Measurements from ENCODE around the gene RNFT2. TPM values are rescaled to one million over a fixed set of nuclear protein-coding genes. Genes with fewer than 3 reads are reported as not detected.

Gene RNFT2
- total RNA-seq, 1 experiment from 2014 or later = 34.9 TPM

DNA sequence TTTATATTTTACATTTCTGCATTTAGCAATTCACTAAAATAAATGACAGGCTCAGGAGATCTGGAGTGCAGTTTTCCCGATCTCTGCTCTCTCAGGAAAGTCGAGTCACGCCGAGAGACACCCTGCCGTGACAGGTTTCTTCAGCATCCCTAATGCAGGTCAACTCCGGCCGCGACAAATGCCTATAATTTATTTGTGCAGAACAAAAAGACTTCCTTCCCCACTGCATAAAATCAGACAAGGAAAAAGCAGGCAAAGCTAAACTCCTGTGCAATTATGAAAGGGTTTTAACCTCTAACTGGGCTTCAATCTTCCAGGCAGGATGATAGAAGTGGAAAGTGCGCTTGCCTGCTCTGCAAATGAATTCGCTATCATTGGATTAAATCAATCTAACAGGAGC is 28.3 kb upstream of the RNFT2 start:
- ATAC-seq (no peak), DNase-seq (ENCODE audit: low read depth, low spot score) (no peak)
- Histone ChIP-seq H3K4me3 (replicated peaks in 1 of 2; ENCODE audit: low read depth in 1 of 2, low read length in 2 of 2) (no peak overlapping the region), H3K4me1 (ENCODE audit: control insufficient read depth in 1 of 2, insufficient read depth in 2 of 2, low read length in 2 of 2) (peaks cover 0 to 12% of the 10 kb centered on the region in 2 experiments; a peak in 3 of 4 replicates), H3K9ac (ENCODE audit: low read length) (no peak overlapping the region), H3K27ac (ENCODE audit: low read depth, low read length) (no peak overlapping the region), H2AFZ (ENCODE audit: low read depth, low read length, poor library complexity, severe bottlenecking) (no peak overlapping the region), H3K27me3 (ENCODE audit: insufficient read depth, low read length) (no peaks in the 10 kb centered on the region), H3K4me2 (ENCODE audit: low read length) (no peak overlapping the region), H3K36me3 (ENCODE audit: control insufficient read depth in 1 of 2, insufficient read depth in 2 of 2, low read length in 2 of 2) (no peaks in the 10 kb centered on the region), H3K79me2 (ENCODE audit: insufficient read depth, low read length) (no peaks in the 10 kb centered on the region), H3K9me3 (ENCODE audit: control insufficient read depth in 1 of 2, insufficient read depth in 1 of 2, low read depth in 1 of 2, low read length in 2 of 2) (no peaks in the 10 kb centered on the region), H3K9me2 (ENCODE audit: insufficient read depth) (no peaks in the 10 kb centered on the region), H4K20me1 (ENCODE audit: insufficient read depth) (no peaks in the 10 kb centered on the region)
- TF ChIP-seq JUND (IDR thresholded peaks at IDR 0.05) = no peak
- TF ChIP-seq, protein P1, sequence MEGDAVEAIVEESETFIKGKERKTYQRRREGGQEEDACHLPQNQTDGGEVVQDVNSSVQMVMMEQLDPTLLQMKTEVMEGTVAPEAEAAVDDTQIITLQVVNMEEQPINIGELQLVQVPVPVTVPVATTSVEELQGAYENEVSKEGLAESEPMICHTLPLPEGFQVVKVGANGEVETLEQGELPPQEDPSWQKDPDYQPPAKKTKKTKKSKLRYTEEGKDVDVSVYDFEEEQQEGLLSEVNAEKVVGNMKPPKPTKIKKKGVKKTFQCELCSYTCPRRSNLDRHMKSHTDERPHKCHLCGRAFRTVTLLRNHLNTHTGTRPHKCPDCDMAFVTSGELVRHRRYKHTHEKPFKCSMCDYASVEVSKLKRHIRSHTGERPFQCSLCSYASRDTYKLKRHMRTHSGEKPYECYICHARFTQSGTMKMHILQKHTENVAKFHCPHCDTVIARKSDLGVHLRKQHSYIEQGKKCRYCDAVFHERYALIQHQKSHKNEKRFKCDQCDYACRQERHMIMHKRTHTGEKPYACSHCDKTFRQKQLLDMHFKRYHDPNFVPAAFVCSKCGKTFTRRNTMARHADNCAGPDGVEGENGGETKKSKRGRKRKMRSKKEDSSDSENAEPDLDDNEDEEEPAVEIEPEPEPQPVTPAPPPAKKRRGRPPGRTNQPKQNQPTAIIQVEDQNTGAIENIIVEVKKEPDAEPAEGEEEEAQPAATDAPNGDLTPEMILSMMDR (IDR thresholded peaks at IDR 0.05 in 2 of 3, conservative IDR thresholded peaks at IDR 0.05 in 1 of 3; ENCODE audit: borderline replicate concordance in 1 of 3, insufficient read depth in 1 of 3, low read depth in 2 of 3, low read length in 2 of 3) = no peak
- no peak for TF ChIP-seq POLR2AphosphoS5 (IDR thresholded peaks at IDR 0.05; ENCODE audit: low read depth, low read length)
- TF ChIP-seq FOSL1 (IDR thresholded peaks at IDR 0.05; ENCODE audit: low read depth) = no peak
- TF ChIP-seq TCF7L2 (IDR thresholded peaks at IDR 0.05; ENCODE audit: borderline replicate concordance, extremely low read depth, insufficient read depth, insufficient read length) = no peak
- TF ChIP-seq, protein P2, sequence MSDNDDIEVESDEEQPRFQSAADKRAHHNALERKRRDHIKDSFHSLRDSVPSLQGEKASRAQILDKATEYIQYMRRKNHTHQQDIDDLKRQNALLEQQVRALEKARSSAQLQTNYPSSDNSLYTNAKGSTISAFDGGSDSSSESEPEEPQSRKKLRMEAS (IDR thresholded peaks at IDR 0.05) = no peak
- no peak for TF ChIP-seq RAD21 (IDR thresholded peaks at IDR 0.05; ENCODE audit: low read depth)
- TF ChIP-seq ZFX (IDR thresholded peaks at IDR 0.05) = no peak
- TF ChIP-seq ZNF274 (IDR thresholded peaks at IDR 0.05; ENCODE audit: low read depth, low read length) = no peak
- no peak for TF ChIP-seq SRF (IDR thresholded peaks at IDR 0.05; ENCODE audit: low read depth)
- TF ChIP-seq CEBPB (IDR thresholded peaks at IDR 0.05; ENCODE audit: low read depth) = no peak
- TF ChIP-seq, protein P3, sequence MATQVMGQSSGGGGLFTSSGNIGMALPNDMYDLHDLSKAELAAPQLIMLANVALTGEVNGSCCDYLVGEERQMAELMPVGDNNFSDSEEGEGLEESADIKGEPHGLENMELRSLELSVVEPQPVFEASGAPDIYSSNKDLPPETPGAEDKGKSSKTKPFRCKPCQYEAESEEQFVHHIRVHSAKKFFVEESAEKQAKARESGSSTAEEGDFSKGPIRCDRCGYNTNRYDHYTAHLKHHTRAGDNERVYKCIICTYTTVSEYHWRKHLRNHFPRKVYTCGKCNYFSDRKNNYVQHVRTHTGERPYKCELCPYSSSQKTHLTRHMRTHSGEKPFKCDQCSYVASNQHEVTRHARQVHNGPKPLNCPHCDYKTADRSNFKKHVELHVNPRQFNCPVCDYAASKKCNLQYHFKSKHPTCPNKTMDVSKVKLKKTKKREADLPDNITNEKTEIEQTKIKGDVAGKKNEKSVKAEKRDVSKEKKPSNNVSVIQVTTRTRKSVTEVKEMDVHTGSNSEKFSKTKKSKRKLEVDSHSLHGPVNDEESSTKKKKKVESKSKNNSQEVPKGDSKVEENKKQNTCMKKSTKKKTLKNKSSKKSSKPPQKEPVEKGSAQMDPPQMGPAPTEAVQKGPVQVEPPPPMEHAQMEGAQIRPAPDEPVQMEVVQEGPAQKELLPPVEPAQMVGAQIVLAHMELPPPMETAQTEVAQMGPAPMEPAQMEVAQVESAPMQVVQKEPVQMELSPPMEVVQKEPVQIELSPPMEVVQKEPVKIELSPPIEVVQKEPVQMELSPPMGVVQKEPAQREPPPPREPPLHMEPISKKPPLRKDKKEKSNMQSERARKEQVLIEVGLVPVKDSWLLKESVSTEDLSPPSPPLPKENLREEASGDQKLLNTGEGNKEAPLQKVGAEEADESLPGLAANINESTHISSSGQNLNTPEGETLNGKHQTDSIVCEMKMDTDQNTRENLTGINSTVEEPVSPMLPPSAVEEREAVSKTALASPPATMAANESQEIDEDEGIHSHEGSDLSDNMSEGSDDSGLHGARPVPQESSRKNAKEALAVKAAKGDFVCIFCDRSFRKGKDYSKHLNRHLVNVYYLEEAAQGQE (IDR thresholded peaks at IDR 0.05; ENCODE audit: low read depth) = no peak
- no peak for TF ChIP-seq POLR2A (IDR thresholded peaks at IDR 0.05; ENCODE audit: borderline replicate concordance, extremely low read depth, insufficient read depth, insufficient read length)
- POLR2A ChIA-PET = interaction anchor here (1.5 kb wide), 1 partner anchor 11 kb away, joined by 3 read pairs; no protein-coding TSS in a partner anchor
- CTCF ChIA-PET = interaction anchor here (0.8 to 3.1 kb wide), 17 partner anchors 9 to 956 kb away, joined by 3 to 18 read pairs (median 4); no protein-coding TSS in a partner anchor
- BruUV-seq (replicated peaks) = no TSS peak
- intact Hi-C loops (cut with micrococcal nuclease) = loop anchor here (5.0 to 10.0 kb wide), 2 partner anchors 445 to 712 kb away; no protein-coding TSS in a partner anchor
- RAD21 ChIA-PET (ENCODE audit: low non-redundant PET in 1 of 2, low total read pairs in 2 of 2, uncharacterized antibody in 2 of 2, unreplicated experiment in 2 of 2) = interaction anchor here in 1 of 2 experiments (1.2 to 1.3 kb wide), 2 partner anchors 173 to 303 kb away, joined by 3 read pairs; no protein-coding TSS in a partner anchor

Measured in HCT116 (cell line).